Left ventricle myocardium inferior (tissue), 1 donor: ENCODE results near the gene REEP6. TPM values are rescaled to one million over a fixed set of nuclear protein-coding genes. Genes with fewer than 3 reads are reported as not detected.
A peak's percentile ranks its signal among the peaks of the same experiment; 100 is the strongest.

Experiments used
- DNase-seq: peaks from one replicate; pipeline ENCODE4 v3.0.0-alpha.2; 2020
- H3K27ac ChIP-seq: fragments of 200-600 bp; replicated peaks from 2 replicates; pipeline ENCODE4 v1.8.0; 2021
- H3K27me3 ChIP-seq: fragments of 200-600 bp; 2 replicates; pipeline ENCODE4 v1.8.0; 2021; ENCODE audit warnings: low read depth
- H3K36me3 ChIP-seq: fragments of 200-600 bp; 2 replicates; pipeline ENCODE4 v1.8.0; 2021
- H3K4me1 ChIP-seq: fragments of 200-600 bp; 2 replicates; pipeline ENCODE4 v1.8.0; 2021
- H3K4me3 ChIP-seq: fragments of 200-600 bp; 2 replicates; pipeline ENCODE4 v1.8.0; 2021; ENCODE audit warnings: mild to moderate bottlenecking, moderate library complexity
- H3K9me3 ChIP-seq: fragments of 200-600 bp; replicated peaks from 2 replicates; pipeline ENCODE4 v1.8.0; 2021
- CTCF ChIP-seq: fragments of 200-600 bp; IDR thresholded peaks from 2 replicates; pipeline ENCODE4 v1.8.0; 2021; ENCODE audit warnings: antibody characterized with exemption, mild to moderate bottlenecking, borderline replicate concordance
- intact Hi-C: fragments of 100-400 bp; cut with micrococcal nuclease; formaldehyde crosslinking; loops from one replicate; pipeline ENCODE4 v1.11.0; 2022
- total RNA-seq: library from RNA; stranded (reverse); fragmentation: NEBNext Ultra II Directional; extraction: Animal tissue kit (Norgen Biotek cat#: 25700); gene quantifications from one replicate; pipeline ENCODE4 v1.2.1, GENCODE V29; 2021
- donor health status: DM: no; HTN: yes; CAD: no; lungs with severe emphysema.

Gene REEP6
- total RNA-seq, 1 donor from 2014 or later, result 1.9 TPM

GRCh38 chr19:1466461-1467214 lies 24.3 kb upstream of the REEP6 start:
- H3K9me3 ChIP-seq, result no peaks in the 10 kb centered on the region
- H3K4me1 ChIP-seq, result peaks cover 64% of the 10 kb centered on the region
- intact Hi-C loops, result no loop called here
- H3K36me3 ChIP-seq, result no peaks in the 10 kb centered on the region
- peaks cover 77% of the 10 kb centered on the region for H3K27me3 ChIP-seq
- H3K27ac ChIP-seq, result no peak overlapping the region
- DNase-seq, result no peak
- TF ChIP-seq CTCF, result no peak
- H3K4me3 ChIP-seq, result peak overlapping the region; percentile 75

- Histone ChIP-seq H3K27me3 (peaks cover 82% of the 10 kb centered on the region), H3K4me1 (peaks cover 69% of the 10 kb centered on the region), H3K27ac (no peak overlapping the region), H3K4me3 (peak overlapping the region; percentile 75), H3K36me3 (no peaks in the 10 kb centered on the region), H3K9me3 (no peaks in the 10 kb centered on the region)
- intact Hi-C loops, result no loop called here
- TF ChIP-seq CTCF, result no peak
- no peak for DNase-seq
These were observed 23.8 kb upstream of the REEP6 start for GRCh38 chr19:1467215-1467489.

GRCh38 chr19:1467490-1468273 lies 23.3 kb upstream of the REEP6 start:
- Histone ChIP-seq H3K4me1 (peaks cover 70% of the 10 kb centered on the region), H3K9me3 (no peaks in the 10 kb centered on the region), H3K36me3 (no peaks in the 10 kb centered on the region), H3K4me3 (peak overlapping the region; percentile 75), H3K27me3 (peaks cover 87% of the 10 kb centered on the region), H3K27ac (no peak overlapping the region)
- intact Hi-C loops, result no loop called here
- no peak for TF ChIP-seq CTCF
- DNase-seq, result no peak

- DNase-seq, result no peak
- no peak for TF ChIP-seq CTCF
- intact Hi-C loops, result no loop called here
- H3K27ac ChIP-seq, result no peak overlapping the region
- H3K9me3 ChIP-seq, result no peaks in the 10 kb centered on the region
- peaks cover 71% of the 10 kb centered on the region for H3K4me1 ChIP-seq
- no peaks in the 10 kb centered on the region for H3K36me3 ChIP-seq
- peak overlapping the region; percentile 75 for H3K4me3 ChIP-seq
- peaks cover 91% of the 10 kb centered on the region for H3K27me3 ChIP-seq
These were observed 22.6 kb upstream of the REEP6 start for GRCh38 chr19:1468274-1468820.

DNA sequence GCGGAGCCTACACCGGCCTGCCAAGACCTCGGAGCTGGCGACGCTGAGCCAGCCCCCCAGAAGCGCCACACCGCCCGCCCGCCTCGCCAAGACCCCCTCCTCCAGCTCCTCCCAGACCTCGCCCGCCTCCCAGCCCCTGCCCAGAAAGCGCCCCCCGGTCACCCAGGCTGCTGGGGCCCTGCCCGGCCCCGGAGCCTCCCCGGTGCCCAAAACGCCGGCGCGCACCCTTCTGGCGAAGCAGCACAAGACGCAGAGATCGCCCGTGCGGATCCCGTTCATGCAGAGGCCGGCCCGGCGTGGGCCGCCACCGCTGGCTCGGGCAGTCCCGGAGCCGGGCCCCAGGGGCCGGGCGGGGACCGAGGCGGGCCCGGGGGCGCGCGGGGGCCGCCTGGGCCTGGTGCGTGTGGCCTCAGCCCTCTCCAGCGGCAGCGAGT lies 22.1 kb upstream of the REEP6 start:
- TF ChIP-seq CTCF, result no peak
- Histone ChIP-seq H3K27ac (no peak overlapping the region), H3K9me3 (no peaks in the 10 kb centered on the region), H3K4me1 (peaks cover 76% of the 10 kb centered on the region), H3K27me3 (peaks cover 88% of the 10 kb centered on the region), H3K36me3 (no peaks in the 10 kb centered on the region), H3K4me3 (peak overlapping the region; percentile 75)
- intact Hi-C loops, result no loop called here
- no peak for DNase-seq
